Measurements from ENCODE around the gene SUSD2. TPM values are rescaled to one million over a fixed set of nuclear protein-coding genes. Genes with fewer than 3 reads are reported as not detected.

The SUSD2 gene
- polyA plus RNA-seq, 2 of the 4 experiments (the other 2 are of a cell fraction): 12.7 to 51.9 TPM

DNA sequence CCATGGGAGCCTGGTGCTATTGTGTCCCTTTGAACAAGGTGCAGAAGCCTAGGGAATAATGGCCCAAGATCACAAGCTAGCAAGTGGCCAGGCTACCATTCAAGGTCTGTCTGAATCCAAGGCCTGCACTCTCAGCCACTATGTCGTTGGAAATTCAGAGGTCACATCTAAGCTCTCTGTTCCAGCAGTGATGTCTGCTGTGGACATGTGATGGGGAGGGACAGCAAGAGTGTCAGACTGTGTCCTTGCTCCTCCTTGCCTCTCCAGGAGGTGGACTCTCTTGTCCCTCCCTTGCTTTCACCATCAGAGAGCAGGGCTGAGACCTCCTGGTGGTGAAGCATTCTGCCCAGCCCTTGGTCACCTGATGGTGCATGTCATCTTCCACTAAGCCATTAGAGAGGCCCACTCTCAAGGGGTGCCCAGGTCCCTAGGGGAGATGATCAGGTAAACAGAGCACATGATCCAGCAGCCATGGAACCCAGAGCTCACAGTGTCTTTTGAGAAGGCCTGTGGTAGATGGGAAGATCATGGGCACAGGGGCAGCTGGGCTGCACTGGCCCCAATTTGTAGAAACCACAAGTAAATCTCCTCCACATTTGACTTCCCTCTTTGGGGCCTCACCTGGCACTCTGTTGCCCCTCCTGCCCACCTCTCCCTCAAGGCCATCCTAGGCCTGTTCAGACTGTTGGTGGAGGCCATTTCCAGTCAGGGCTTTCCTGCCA lies 37.1 kb upstream of the SUSD2 start:
- ChIA-PET POLR2A (no interaction called here), CTCF (interaction anchor here (0.6 to 1.5 kb wide), 3 partner anchors 11 to 40 kb away, joined by 3 to 4 read pairs (median 4); no protein-coding TSS in a partner anchor)
- DNase-seq (ENCODE audit: low read depth in 1 of 2, low spot score in 1 of 2) (no peak), FAIRE-seq (no peak), ATAC-seq (no peak)
- no peak for TF ChIP-seq CBX8 (IDR thresholded peaks at IDR 0.05)
- 40% methylated on average over 1 of the region's 1 CpG for WGBS (ENCODE audit: missing lambda C conversion rate)
- Histone ChIP-seq H3K4me1 (peaks cover 31% of the 10 kb centered on the region), H3K4me2 (no peak overlapping the region), H3K27ac (no peak overlapping the region), H3K9me3 (no peaks in the 10 kb centered on the region), H3K4me3 (no peak overlapping the region)

DNA sequence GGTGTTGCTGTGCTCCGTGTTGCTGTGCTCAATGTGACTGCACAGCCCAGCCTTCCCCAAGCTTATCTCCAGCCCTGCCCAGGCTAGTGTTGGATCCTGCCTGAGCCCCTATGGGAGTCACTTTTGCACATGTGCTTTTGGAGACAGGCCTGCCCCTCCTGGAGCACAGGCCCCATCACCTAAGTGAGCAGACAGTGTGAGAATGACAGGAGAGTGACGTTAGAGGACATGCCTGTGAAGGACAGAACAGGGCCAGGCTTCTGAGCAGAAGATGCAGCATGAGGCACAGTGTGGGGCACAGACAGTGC lies 36.6 kb upstream of the SUSD2 start:
- FAIRE-seq (no peak), ATAC-seq (no peak), DNase-seq (ENCODE audit: low read depth in 1 of 2, low spot score in 1 of 2) (no peak)
- Histone ChIP-seq H3K4me3 (no peak overlapping the region), H3K27ac (no peak overlapping the region; a peak in 1 of 6 replicates), H3K4me2 (no peak overlapping the region), H3K9me3 (no peaks in the 10 kb centered on the region), H3K4me1 (peaks cover 31% of the 10 kb centered on the region)
- POLR2A ChIA-PET: no interaction called here
- 92% methylated on average over 2 of the region's 2 CpGs for WGBS (ENCODE audit: missing lambda C conversion rate)
- CTCF ChIA-PET: interaction anchor here (0.7 kb wide), 1 partner anchor 12 kb away, joined by 3 read pairs; no protein-coding TSS in a partner anchor
- TF ChIP-seq NR3C1 (IDR thresholded peaks at IDR 0.05) (no peak), RAD21 (conservative IDR thresholded peaks at IDR 0.05 in 1 of 2, IDR thresholded peaks at IDR 0.05 in 1 of 2) (no peak), EP300 (IDR thresholded peaks at IDR 0.05) (no peak), TFCP2L1 (CRISPR knock-in tag; IDR thresholded peaks at IDR 0.05) (no peak)
- TF ChIP-seq, protein P1, sequence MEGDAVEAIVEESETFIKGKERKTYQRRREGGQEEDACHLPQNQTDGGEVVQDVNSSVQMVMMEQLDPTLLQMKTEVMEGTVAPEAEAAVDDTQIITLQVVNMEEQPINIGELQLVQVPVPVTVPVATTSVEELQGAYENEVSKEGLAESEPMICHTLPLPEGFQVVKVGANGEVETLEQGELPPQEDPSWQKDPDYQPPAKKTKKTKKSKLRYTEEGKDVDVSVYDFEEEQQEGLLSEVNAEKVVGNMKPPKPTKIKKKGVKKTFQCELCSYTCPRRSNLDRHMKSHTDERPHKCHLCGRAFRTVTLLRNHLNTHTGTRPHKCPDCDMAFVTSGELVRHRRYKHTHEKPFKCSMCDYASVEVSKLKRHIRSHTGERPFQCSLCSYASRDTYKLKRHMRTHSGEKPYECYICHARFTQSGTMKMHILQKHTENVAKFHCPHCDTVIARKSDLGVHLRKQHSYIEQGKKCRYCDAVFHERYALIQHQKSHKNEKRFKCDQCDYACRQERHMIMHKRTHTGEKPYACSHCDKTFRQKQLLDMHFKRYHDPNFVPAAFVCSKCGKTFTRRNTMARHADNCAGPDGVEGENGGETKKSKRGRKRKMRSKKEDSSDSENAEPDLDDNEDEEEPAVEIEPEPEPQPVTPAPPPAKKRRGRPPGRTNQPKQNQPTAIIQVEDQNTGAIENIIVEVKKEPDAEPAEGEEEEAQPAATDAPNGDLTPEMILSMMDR (IDR thresholded peaks at IDR 0.05): no peak

DNA sequence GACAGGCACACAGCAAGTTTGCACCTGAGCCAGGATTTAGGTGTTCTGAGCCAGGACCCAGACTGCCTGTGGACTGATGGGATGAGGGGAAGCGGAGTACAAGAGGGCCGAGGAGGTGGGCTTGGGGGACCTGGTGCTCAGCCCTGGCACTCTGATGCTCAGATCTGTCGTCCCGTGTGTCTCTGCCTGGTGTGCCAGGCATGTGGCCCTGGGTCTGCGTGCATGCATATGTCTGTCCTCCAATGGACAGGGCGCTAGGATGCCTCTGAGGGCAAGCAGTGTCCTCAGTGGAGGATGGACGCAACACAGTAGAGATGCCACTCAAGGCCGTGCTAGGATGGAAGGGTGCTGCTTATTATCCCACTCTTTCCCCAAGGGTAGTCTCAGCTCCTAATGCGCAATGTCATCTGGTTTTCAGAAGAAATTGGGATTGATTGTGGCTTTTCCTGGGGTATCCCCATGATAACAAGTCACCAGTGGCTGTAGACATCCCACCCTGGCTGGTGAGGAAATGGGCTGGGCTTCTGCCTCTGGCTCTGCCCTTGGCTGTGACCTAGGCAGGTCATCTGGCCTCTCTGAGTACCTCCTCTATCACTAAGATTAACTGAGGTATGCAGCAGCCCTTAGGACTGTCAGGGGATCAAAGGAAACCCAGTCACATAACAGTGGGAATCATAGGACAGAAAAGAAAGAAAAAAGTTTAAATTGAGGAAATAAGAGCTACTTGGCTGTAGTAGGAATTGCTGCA lies 35.7 kb upstream of the SUSD2 start:
- peak; percentile 35 to 39; a peak in 3 of 6 replicates for ATAC-seq
- H3K27ac ChIP-seq: peak overlapping the region; percentile 69 to 80
- H3K4me1 ChIP-seq: peaks cover 31% of the 10 kb centered on the region
- 88% methylated on average over 5 of the region's 9 CpGs for WGBS (ENCODE audit: missing lambda C conversion rate)
- ChIA-PET POLR2A (interaction anchor here (1.4 kb wide), 1 partner anchor 11 kb away, joined by 3 read pairs; no protein-coding TSS in a partner anchor), CTCF (interaction anchor here (1.7 to 3.1 kb wide), 2 partner anchors 11 to 44 kb away, joined by 4 to 20 read pairs; no protein-coding TSS in a partner anchor)
- no peak overlapping the region for H3K4me3 ChIP-seq
- DNase-seq (ENCODE audit: low read depth in 1 of 2, low spot score in 1 of 2): no peak
- TF ChIP-seq GATA3 (IDR thresholded peaks at IDR 0.05; ENCODE audit: borderline replicate concordance) (no peak), PHF8 (IDR thresholded peaks at IDR 0.05; ENCODE audit: borderline replicate concordance, low read depth) (no peak), MAFK (IDR thresholded peaks at IDR 0.05; ENCODE audit: partially characterized antibody) (no peak), EHMT2 (IDR thresholded peaks at IDR 0.05; ENCODE audit: low read depth) (no peak), HOXB13 (CRISPR knock-in tag; IDR thresholded peaks at IDR 0.05; ENCODE audit: low read depth) (no peak), ESRRA (IDR thresholded peaks at IDR 0.05; ENCODE audit: borderline replicate concordance, low read length) (no peak), TFCP2L1 (CRISPR knock-in tag; IDR thresholded peaks at IDR 0.05) (no peak), NFE2L2 (conservative IDR thresholded peaks at IDR 0.05; ENCODE audit: low read length) (no peak), HOXA7 (CRISPR knock-in tag; IDR thresholded peaks at IDR 0.05) (no peak), CHD4 (IDR thresholded peaks at IDR 0.05; ENCODE audit: borderline replicate concordance) (no peak), NPAS2 (CRISPR knock-in tag; IDR thresholded peaks at IDR 0.05; ENCODE audit: borderline replicate concordance) (no peak), MYC (IDR thresholded peaks at IDR 0.05; ENCODE audit: borderline replicate concordance, low read length) (no peak), POLR2AphosphoS2 (conservative IDR thresholded peaks at IDR 0.05; ENCODE audit: low read length) (no peak)
- TF ChIP-seq, protein P2, sequence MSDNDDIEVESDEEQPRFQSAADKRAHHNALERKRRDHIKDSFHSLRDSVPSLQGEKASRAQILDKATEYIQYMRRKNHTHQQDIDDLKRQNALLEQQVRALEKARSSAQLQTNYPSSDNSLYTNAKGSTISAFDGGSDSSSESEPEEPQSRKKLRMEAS (IDR thresholded peaks at IDR 0.05): no peak
- TF ChIP-seq, protein P3, sequence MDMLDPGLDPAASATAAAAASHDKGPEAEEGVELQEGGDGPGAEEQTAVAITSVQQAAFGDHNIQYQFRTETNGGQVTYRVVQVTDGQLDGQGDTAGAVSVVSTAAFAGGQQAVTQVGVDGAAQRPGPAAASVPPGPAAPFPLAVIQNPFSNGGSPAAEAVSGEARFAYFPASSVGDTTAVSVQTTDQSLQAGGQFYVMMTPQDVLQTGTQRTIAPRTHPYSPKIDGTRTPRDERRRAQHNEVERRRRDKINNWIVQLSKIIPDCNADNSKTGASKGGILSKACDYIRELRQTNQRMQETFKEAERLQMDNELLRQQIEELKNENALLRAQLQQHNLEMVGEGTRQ (IDR thresholded peaks at IDR 0.05): no peak
- TF ChIP-seq, protein P4, sequence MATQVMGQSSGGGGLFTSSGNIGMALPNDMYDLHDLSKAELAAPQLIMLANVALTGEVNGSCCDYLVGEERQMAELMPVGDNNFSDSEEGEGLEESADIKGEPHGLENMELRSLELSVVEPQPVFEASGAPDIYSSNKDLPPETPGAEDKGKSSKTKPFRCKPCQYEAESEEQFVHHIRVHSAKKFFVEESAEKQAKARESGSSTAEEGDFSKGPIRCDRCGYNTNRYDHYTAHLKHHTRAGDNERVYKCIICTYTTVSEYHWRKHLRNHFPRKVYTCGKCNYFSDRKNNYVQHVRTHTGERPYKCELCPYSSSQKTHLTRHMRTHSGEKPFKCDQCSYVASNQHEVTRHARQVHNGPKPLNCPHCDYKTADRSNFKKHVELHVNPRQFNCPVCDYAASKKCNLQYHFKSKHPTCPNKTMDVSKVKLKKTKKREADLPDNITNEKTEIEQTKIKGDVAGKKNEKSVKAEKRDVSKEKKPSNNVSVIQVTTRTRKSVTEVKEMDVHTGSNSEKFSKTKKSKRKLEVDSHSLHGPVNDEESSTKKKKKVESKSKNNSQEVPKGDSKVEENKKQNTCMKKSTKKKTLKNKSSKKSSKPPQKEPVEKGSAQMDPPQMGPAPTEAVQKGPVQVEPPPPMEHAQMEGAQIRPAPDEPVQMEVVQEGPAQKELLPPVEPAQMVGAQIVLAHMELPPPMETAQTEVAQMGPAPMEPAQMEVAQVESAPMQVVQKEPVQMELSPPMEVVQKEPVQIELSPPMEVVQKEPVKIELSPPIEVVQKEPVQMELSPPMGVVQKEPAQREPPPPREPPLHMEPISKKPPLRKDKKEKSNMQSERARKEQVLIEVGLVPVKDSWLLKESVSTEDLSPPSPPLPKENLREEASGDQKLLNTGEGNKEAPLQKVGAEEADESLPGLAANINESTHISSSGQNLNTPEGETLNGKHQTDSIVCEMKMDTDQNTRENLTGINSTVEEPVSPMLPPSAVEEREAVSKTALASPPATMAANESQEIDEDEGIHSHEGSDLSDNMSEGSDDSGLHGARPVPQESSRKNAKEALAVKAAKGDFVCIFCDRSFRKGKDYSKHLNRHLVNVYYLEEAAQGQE (IDR thresholded peaks at IDR 0.05): no peak
- FAIRE-seq: no peak
- peak overlapping the region; percentile 65 for H3K4me2 ChIP-seq
- H3K9me3 ChIP-seq: no peaks in the 10 kb centered on the region

All from A549 (cell line).